NCI-H345 treated with DMSO at 0.1 percent for 48 hours (cell line): Measurements from ENCODE around the gene ADGRF1.
"Not testable (repeated sequence)": the region's sequence is repeated elsewhere in the genome, so short reads cannot be mapped to it uniquely, and the experiment has no call there.

Experiments
- DNase-seq: peaks from one replicate; lab custom pipeline; 2025; ENCODE audit not compliant: unreplicated experiment; lab: John Stamatoyannopoulos, UW

Gene ADGRF1

GRCh38 chr6:47042275-47042791 lies at the start of gene ADGRF1:
ADGRF1 (minus strand) TSS chr6:47042332; CDS start chr6:47029061, 13,271 bp downstream.
- DNase-seq = no peak

GRCh38 chr6:47090881-47091280 lies 48.7 kb upstream of the ADGRF1 start:
- no peak for DNase-seq

GRCh38 chr6:47089473-47089872 lies 47.3 kb upstream of the ADGRF1 start:
- not testable (repeated sequence) for DNase-seq

- DNase-seq = no peak
Observed at GRCh38 chr6:47086051-47086770, 44.1 kb upstream of the ADGRF1 start.

- no peak for DNase-seq
Observed at GRCh38 chr6:47084610-47085009, 42.5 kb upstream of the ADGRF1 start.

GRCh38 chr6:47083586-47084047 lies 41.5 kb upstream of the ADGRF1 start:
- peak; percentile 61 for DNase-seq

- no peak for DNase-seq
Observed at GRCh38 chr6:47080083-47080596, 38.0 kb upstream of the ADGRF1 start.

- no peak for DNase-seq
Observed at GRCh38 chr6:47079638-47080037, 37.5 kb upstream of the ADGRF1 start.

- no peak for DNase-seq
Observed at GRCh38 chr6:47078991-47079390, 36.9 kb upstream of the ADGRF1 start.

GRCh38 chr6:47076422-47077344 lies 34.6 kb upstream of the ADGRF1 start:
- no peak for DNase-seq

- DNase-seq = no peak
Observed at GRCh38 chr6:47075741-47076421, 33.7 kb upstream of the ADGRF1 start.

- DNase-seq = no peak
Observed at GRCh38 chr6:47075168-47075567, 33.0 kb upstream of the ADGRF1 start.

- no peak for DNase-seq
Observed at GRCh38 chr6:47073125-47074110, 31.3 kb upstream of the ADGRF1 start.

GRCh38 chr6:47072667-47073066 lies 30.5 kb upstream of the ADGRF1 start:
- no peak for DNase-seq

- DNase-seq = no peak
Observed at GRCh38 chr6:47071681-47072080, 29.5 kb upstream of the ADGRF1 start.

GRCh38 chr6:47070461-47070860 lies 28.3 kb upstream of the ADGRF1 start:
- no peak for DNase-seq

GRCh38 chr6:47069156-47069555 lies 27.0 kb upstream of the ADGRF1 start:
- DNase-seq = no peak

- DNase-seq = no peak
Observed at GRCh38 chr6:47066418-47066817, 24.3 kb upstream of the ADGRF1 start.

GRCh38 chr6:47064274-47064673 lies 22.1 kb upstream of the ADGRF1 start:
- no peak for DNase-seq

- no peak for DNase-seq
Observed at GRCh38 chr6:47062346-47062745, 20.2 kb upstream of the ADGRF1 start.
